Endodermal cell (in vitro differentiated cells): Measurements from ENCODE around the gene SDR9C7. TPM values are rescaled to one million over a fixed set of nuclear protein-coding genes. Genes with fewer than 3 reads are reported as not detected.
"Not testable (repeated sequence)": the region's sequence is repeated elsewhere in the genome, so short reads cannot be mapped to it uniquely, and the experiment has no call there.

Source experiments
- DNase-seq: peaks from one replicate; pipeline ENCODE4 v3.0.0-alpha.2; 2017
- H3K27ac ChIP-seq: 2 replicates; pipeline ENCODE4 v1.5.1; 2013; ENCODE audit warnings: mild to moderate bottlenecking, low read depth, low read length, moderate library complexity
- H3K27me3 ChIP-seq: 2 replicates; pipeline ENCODE4 v1.6.1; 2013; ENCODE audit warnings: mild to moderate bottlenecking, low read length, moderate library complexity; ENCODE audit not compliant: insufficient read depth, control insufficient read depth, poor library complexity, severe bottlenecking
- H3K36me3 ChIP-seq: 2 replicates; pipeline ENCODE4 v1.7.0; 2013; ENCODE audit warnings: mild to moderate bottlenecking, low read length, moderate library complexity; ENCODE audit not compliant: control insufficient read depth, insufficient read depth
- H3K4me1 ChIP-seq: one replicate; pipeline ENCODE4 v1.7.0; 2013; ENCODE audit warnings: low read length; ENCODE audit not compliant: control insufficient read depth, insufficient read depth
- H3K4me3 ChIP-seq: 2 replicates; pipeline ENCODE4 v1.5.1; 2013; ENCODE audit warnings: mild to moderate bottlenecking, low read length, moderate library complexity
- H3K9ac ChIP-seq: 2 replicates; pipeline ENCODE4 v1.6.1; 2013; ENCODE audit warnings: mild to moderate bottlenecking, low read length, moderate library complexity; ENCODE audit not compliant: poor library complexity, severe bottlenecking; ENCODE audit errors: extremely low read depth
- H3K9me3 ChIP-seq: 2 replicates; pipeline ENCODE4 v1.6.1; 2013; ENCODE audit warnings: mild to moderate bottlenecking, low read length, moderate library complexity; ENCODE audit not compliant: control insufficient read depth
- H3K27ac Mint-ChIP-seq: 2 replicates; pipeline ENCODE4 v1.8.0; 2020; ENCODE audit warnings: mixed read lengths
- H3K27me3 Mint-ChIP-seq: 2 replicates; pipeline ENCODE4 v1.8.0; 2021; ENCODE audit warnings: mild to moderate bottlenecking, mixed read lengths; ENCODE audit not compliant: insufficient read depth
- H3K36me3 Mint-ChIP-seq: 2 replicates; pipeline ENCODE4 v1.8.0; 2020; ENCODE audit warnings: low read depth, mixed read lengths
- H3K4me1 Mint-ChIP-seq: 2 replicates; pipeline ENCODE4 v1.8.0; 2020; ENCODE audit warnings: mixed read lengths
- H3K4me3 Mint-ChIP-seq: 2 replicates; pipeline ENCODE4 v1.8.0; 2020; ENCODE audit warnings: mild to moderate bottlenecking, moderate library complexity, mixed read lengths
- H3K9me3 Mint-ChIP-seq: 2 replicates; pipeline ENCODE4 v1.8.0; 2020; ENCODE audit warnings: mild to moderate bottlenecking, mixed read lengths
- WGBS, 2 experiments: methylation state at CpG; one replicate each; pipeline versions ENCODE4 v1.1.5 to v1.1.7; 2013; ENCODE audit warnings: missing lambda C conversion rate in 2 of 2, mixed read lengths in 1 of 2; ENCODE audit not compliant: insufficient coverage in 1 of 2, insufficient read length in 1 of 2; 5-methylcytosine and 5-hydroxymethylcytosine counted together
- total RNA-seq, 2 donors: library from RNA; stranded (reverse); fragmentation: NEBNext Ultra II Directional in 1 of 2; extraction: Animal tissue kit (Norgen Biotek cat#: 25700) in 1 of 2; gene quantifications; 2 replicates in 1 of 2; 3 replicates in 1 of 2; pipeline ENCODE4 v1.2.1, GENCODE V29; 2021
- TF ChIP-seq, protein P1 (sequence below): fragments of 200-600 bp; sonication (generic); conservative IDR thresholded peaks from 2 replicates; pipeline ENCODE4 v1.5.0; 2021; ENCODE audit warnings: antibody characterized with exemption, mild to moderate bottlenecking

The SDR9C7 gene
- total RNA-seq, 2 donors from 2014 or later = not detected

DNA sequence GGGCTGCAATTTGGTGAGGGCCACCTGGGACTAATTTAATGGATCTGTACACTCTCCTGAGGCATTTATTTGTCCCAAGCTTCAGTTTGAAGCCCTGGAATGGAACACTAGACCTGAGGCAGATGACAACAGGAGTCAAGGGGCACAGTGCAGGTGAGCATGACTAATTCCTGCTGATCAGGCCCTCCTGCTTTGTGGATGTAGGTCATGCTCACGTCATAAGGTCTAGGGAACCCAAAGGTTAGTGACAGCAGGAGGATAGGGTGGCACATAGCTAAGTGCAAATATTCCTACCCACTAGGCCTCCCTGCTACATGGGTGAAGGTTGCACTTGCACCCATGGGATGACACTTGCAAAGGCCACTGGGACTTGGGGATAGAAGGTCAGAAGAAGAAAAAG, 30.8 kb downstream of the SDR9C7 start:
- peaks cover 19% of the 10 kb centered on the region for H3K9me3 ChIP-seq
- H3K9me3 Mint-ChIP-seq = peaks cover 62% of the 10 kb centered on the region
- TF ChIP-seq, protein P1, sequence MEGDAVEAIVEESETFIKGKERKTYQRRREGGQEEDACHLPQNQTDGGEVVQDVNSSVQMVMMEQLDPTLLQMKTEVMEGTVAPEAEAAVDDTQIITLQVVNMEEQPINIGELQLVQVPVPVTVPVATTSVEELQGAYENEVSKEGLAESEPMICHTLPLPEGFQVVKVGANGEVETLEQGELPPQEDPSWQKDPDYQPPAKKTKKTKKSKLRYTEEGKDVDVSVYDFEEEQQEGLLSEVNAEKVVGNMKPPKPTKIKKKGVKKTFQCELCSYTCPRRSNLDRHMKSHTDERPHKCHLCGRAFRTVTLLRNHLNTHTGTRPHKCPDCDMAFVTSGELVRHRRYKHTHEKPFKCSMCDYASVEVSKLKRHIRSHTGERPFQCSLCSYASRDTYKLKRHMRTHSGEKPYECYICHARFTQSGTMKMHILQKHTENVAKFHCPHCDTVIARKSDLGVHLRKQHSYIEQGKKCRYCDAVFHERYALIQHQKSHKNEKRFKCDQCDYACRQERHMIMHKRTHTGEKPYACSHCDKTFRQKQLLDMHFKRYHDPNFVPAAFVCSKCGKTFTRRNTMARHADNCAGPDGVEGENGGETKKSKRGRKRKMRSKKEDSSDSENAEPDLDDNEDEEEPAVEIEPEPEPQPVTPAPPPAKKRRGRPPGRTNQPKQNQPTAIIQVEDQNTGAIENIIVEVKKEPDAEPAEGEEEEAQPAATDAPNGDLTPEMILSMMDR = no peak
- no peaks in the 10 kb centered on the region for H3K4me1 Mint-ChIP-seq
- H3K36me3 Mint-ChIP-seq = no peaks in the 10 kb centered on the region
- no peaks in the 10 kb centered on the region for H3K4me1 ChIP-seq
- peaks cover 9% of the 10 kb centered on the region for H3K27me3 Mint-ChIP-seq
- no peaks in the 10 kb centered on the region for H3K36me3 ChIP-seq
- H3K27ac Mint-ChIP-seq = no peak overlapping the region
- no peak for DNase-seq
- H3K9ac ChIP-seq = no peak overlapping the region
- H3K27me3 ChIP-seq = no peaks in the 10 kb centered on the region
- 40 to 67% methylated on average over 1 of the region's 1 CpG for WGBS, 2 experiments
- no peak overlapping the region for H3K4me3 ChIP-seq
- no peak overlapping the region for H3K27ac ChIP-seq
- no peak overlapping the region for H3K4me3 Mint-ChIP-seq

- not testable (repeated sequence) for H3K27ac Mint-ChIP-seq, H3K4me1 Mint-ChIP-seq
- H3K9me3 Mint-ChIP-seq = peaks cover 54% of the 10 kb centered on the region
These were observed 32.9 kb downstream of the SDR9C7 start for GRCh38 chr12:56901313-56901712.

DNA sequence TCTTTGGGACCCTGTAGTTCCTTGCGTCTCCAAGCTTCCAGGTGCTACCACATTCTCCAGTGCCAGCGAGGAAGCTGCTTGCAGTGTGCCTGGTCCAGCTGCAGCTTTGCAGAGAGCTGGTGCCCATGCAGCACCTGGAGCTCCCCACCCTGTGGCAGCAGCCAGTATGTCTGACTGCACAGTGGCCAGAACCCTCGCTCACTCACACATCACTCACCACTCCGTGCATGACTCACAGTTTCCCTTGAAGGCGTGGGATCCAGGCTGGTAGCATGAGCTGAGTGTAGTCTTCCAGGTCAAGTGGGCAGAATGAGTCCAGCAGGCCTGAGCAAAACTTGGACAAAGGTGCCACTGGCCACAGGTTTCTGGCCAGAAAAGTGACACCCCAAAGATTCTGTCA, 33.6 kb downstream of the SDR9C7 start:
- Histone ChIP-seq H3K27me3 (no peaks in the 10 kb centered on the region), H3K9ac (no peak overlapping the region), H3K27ac (no peak overlapping the region), H3K9me3 (peaks cover 19% of the 10 kb centered on the region), H3K36me3 (no peaks in the 10 kb centered on the region), H3K4me3 (no peak overlapping the region), H3K4me1 (no peaks in the 10 kb centered on the region)
- no peak for DNase-seq
- TF ChIP-seq, protein P1 = no peak
- WGBS, 2 experiments = 87 to 100% methylated on average over 3 to 5 of the region's 5 CpGs
- peaks cover 54% of the 10 kb centered on the region for H3K9me3 Mint-ChIP-seq
- H3K27ac Mint-ChIP-seq = no peak overlapping the region
- no peaks in the 10 kb centered on the region for H3K36me3 Mint-ChIP-seq
- H3K4me3 Mint-ChIP-seq = no peak overlapping the region
- peaks cover 8% of the 10 kb centered on the region for H3K27me3 Mint-ChIP-seq
- H3K4me1 Mint-ChIP-seq = no peaks in the 10 kb centered on the region

More at GRCh38 chr12:56901313-56901712, 32.9 kb downstream of the SDR9C7 start:
- H3K27me3 ChIP-seq, H3K4me3 ChIP-seq, H3K27ac ChIP-seq, H3K9ac ChIP-seq, H3K4me1 ChIP-seq, H3K4me3 Mint-ChIP-seq, H3K27me3 Mint-ChIP-seq, DNase-seq, H3K36me3 ChIP-seq, H3K36me3 Mint-ChIP-seq: not testable (repeated sequence)
- H3K9me3 ChIP-seq = peaks cover 19% of the 10 kb centered on the region

GRCh38 chr12:56898938-56899337, 35.3 kb downstream of the SDR9C7 start:
- Histone ChIP-seq H3K4me1 (no peaks in the 10 kb centered on the region), H3K9ac (no peak overlapping the region), H3K27me3 (no peaks in the 10 kb centered on the region), H3K9me3 (peaks cover 14% of the 10 kb centered on the region), H3K27ac (no peak overlapping the region), H3K4me3 (no peak overlapping the region), H3K36me3 (no peaks in the 10 kb centered on the region)
- Mint-ChIP-seq H3K36me3 (no peaks in the 10 kb centered on the region), H3K27ac (no peak overlapping the region), H3K4me3 (no peak overlapping the region), H3K4me1 (no peaks in the 10 kb centered on the region), H3K9me3 (peaks cover 43% of the 10 kb centered on the region), H3K27me3 (peaks cover 8% of the 10 kb centered on the region)
- DNase-seq = no peak
- TF ChIP-seq, protein P1 = no peak
- WGBS, 2 experiments = 80 to 86% methylated on average over 1 of the region's 1 CpG
